Activated CD4-positive, CD25-positive, alpha-beta regulatory T cell treated with anti-CD3 and anti-CD28 coated beads, Interleukin-2, amount 50 U/mL, for 72 hours (primary cell): ENCODE data around the gene FNDC1.
"Not testable (repeated sequence)": the region's sequence is repeated elsewhere in the genome, so short reads cannot be mapped to it uniquely, and the experiment has no call there.

ENCODE experiments used
- DNase-seq: peaks from one replicate; pipeline ENCODE4 v3.0.0; 2021

Gene FNDC1

GRCh38 chr6:159169193-159169555 lies at the start of gene FNDC1:
FNDC1 (plus strand) TSS chr6:159169400; CDS start chr6:159169597, 197 bp downstream.
- peak; percentile 71 for DNase-seq

- DNase-seq = no peak
Measured at GRCh38 chr6:159119791-159120190, 49.4 kb upstream of the FNDC1 start.

- DNase-seq = no peak
Measured at GRCh38 chr6:159121486-159121885, 47.7 kb upstream of the FNDC1 start.

- no peak for DNase-seq
Measured at GRCh38 chr6:159122453-159122852, 46.7 kb upstream of the FNDC1 start.

- DNase-seq = not testable (repeated sequence)
Measured at GRCh38 chr6:159123831-159124230, 45.4 kb upstream of the FNDC1 start.

GRCh38 chr6:159125014-159125609 lies 44.1 kb upstream of the FNDC1 start:
- no peak for DNase-seq

- no peak for DNase-seq
Measured at GRCh38 chr6:159125951-159126352, 43.2 kb upstream of the FNDC1 start.

- no peak for DNase-seq
Measured at GRCh38 chr6:159126590-159126989, 42.6 kb upstream of the FNDC1 start.

- DNase-seq = no peak
Measured at GRCh38 chr6:159127701-159128100, 41.5 kb upstream of the FNDC1 start.

- DNase-seq = no peak
Measured at GRCh38 chr6:159128978-159129377, 40.2 kb upstream of the FNDC1 start.

- no peak for DNase-seq
Measured at GRCh38 chr6:159130846-159131245, 38.4 kb upstream of the FNDC1 start.

- no peak for DNase-seq
Measured at GRCh38 chr6:159131709-159132108, 37.5 kb upstream of the FNDC1 start.

- DNase-seq = no peak
Measured at GRCh38 chr6:159132664-159133063, 36.5 kb upstream of the FNDC1 start.

- peak; percentile 77 for DNase-seq
Measured at GRCh38 chr6:159134701-159135364, 34.4 kb upstream of the FNDC1 start.

- no peak for DNase-seq
Measured at GRCh38 chr6:159137676-159138075, 31.5 kb upstream of the FNDC1 start.

GRCh38 chr6:159142531-159142930 lies 26.7 kb upstream of the FNDC1 start:
- DNase-seq = no peak

GRCh38 chr6:159148641-159149040 lies 20.6 kb upstream of the FNDC1 start:
- no peak for DNase-seq

GRCh38 chr6:159149641-159150040 lies 19.6 kb upstream of the FNDC1 start:
- DNase-seq = no peak

GRCh38 chr6:159151266-159151855 lies 17.8 kb upstream of the FNDC1 start:
- DNase-seq = peak; percentile 52

GRCh38 chr6:159152041-159152440 lies 17.2 kb upstream of the FNDC1 start:
- DNase-seq = no peak

- no peak for DNase-seq
Measured at GRCh38 chr6:159152782-159153181, 16.4 kb upstream of the FNDC1 start.

- DNase-seq = no peak
Measured at GRCh38 chr6:159155679-159156078, 13.5 kb upstream of the FNDC1 start.

- no peak for DNase-seq
Measured at GRCh38 chr6:159156089-159156488, 13.1 kb upstream of the FNDC1 start.

- no peak for DNase-seq
Measured at GRCh38 chr6:159157431-159157830, 11.8 kb upstream of the FNDC1 start.

- DNase-seq = no peak
Measured at GRCh38 chr6:159161839-159162238, 7.4 kb upstream of the FNDC1 start.
